ENCODE measurements around the gene AGTR1.

The AGTR1 gene

GRCh38 chr3:148680289-148680688 lies 17.4 kb upstream of the AGTR1 start:
- H3K27ac ChIP-seq, result no peak overlapping the region
- no peak for DNase-seq (ENCODE audit: low spot score)
- ChIA-PET CTCF (no interaction called here), POLR2A (ENCODE audit: low non-redundant PET) (no interaction called here)
- no peak for TF ChIP-seq CTCF (conservative IDR thresholded peaks at IDR 0.05; ENCODE audit: low read depth)

GRCh38 chr3:148681080-148681479 lies 16.6 kb upstream of the AGTR1 start:
- POLR2A ChIA-PET (ENCODE audit: low non-redundant PET), result no interaction called here
- CTCF ChIA-PET, result no interaction called here
- H3K27ac ChIP-seq, result no peak overlapping the region
- peak; percentile 20 for DNase-seq (ENCODE audit: low spot score)
- TF ChIP-seq CTCF (conservative IDR thresholded peaks at IDR 0.05; ENCODE audit: low read depth), result no peak

- no peak for TF ChIP-seq CTCF (conservative IDR thresholded peaks at IDR 0.05; ENCODE audit: low read depth)
- H3K27ac ChIP-seq, result no peak overlapping the region
- no peak for DNase-seq (ENCODE audit: low spot score)
- ChIA-PET POLR2A (ENCODE audit: low non-redundant PET) (no interaction called here), CTCF (interaction anchor here (0.6 kb wide), 1 partner anchor 23 kb away, joined by 4 read pairs; no protein-coding TSS in a partner anchor)
Observed at GRCh38 chr3:148682997-148683396, 14.7 kb upstream of the AGTR1 start.

GRCh38 chr3:148694116-148694515 lies 3.6 kb upstream of the AGTR1 start:
- CTCF ChIA-PET, result no interaction called here
- TF ChIP-seq CTCF (conservative IDR thresholded peaks at IDR 0.05; ENCODE audit: low read depth), result no peak
- no peak for DNase-seq (ENCODE audit: low spot score)
- H3K27ac ChIP-seq, result no peak overlapping the region
- POLR2A ChIA-PET (ENCODE audit: low non-redundant PET), result no interaction called here

- POLR2A ChIA-PET (ENCODE audit: low non-redundant PET), result no interaction called here
- no peak for DNase-seq (ENCODE audit: low spot score)
- no peak overlapping the region for H3K27ac ChIP-seq
- CTCF ChIA-PET, result interaction anchor here (1.0 kb wide), 1 partner anchor 21 kb away, joined by 3 read pairs; no protein-coding TSS in a partner anchor
- no peak for TF ChIP-seq CTCF (conservative IDR thresholded peaks at IDR 0.05; ENCODE audit: low read depth)
Observed at GRCh38 chr3:148698190-148698810, 597 bp downstream of the AGTR1 start.

- H3K27ac ChIP-seq, result no peak overlapping the region
- DNase-seq (ENCODE audit: low spot score), result no peak
- no peak for TF ChIP-seq CTCF (conservative IDR thresholded peaks at IDR 0.05; ENCODE audit: low read depth)
- POLR2A ChIA-PET (ENCODE audit: low non-redundant PET), result no interaction called here
- CTCF ChIA-PET, result interaction anchor here (0.5 kb wide), 1 partner anchor 394 kb away, joined by 3 read pairs; no protein-coding TSS in a partner anchor
Observed at GRCh38 chr3:148705314-148705713, 7.6 kb downstream of the AGTR1 start.

All from RWPE1 (cell line).